ENCODE data around the gene PINLYP.

- TF ChIP-seq CTCF (IDR thresholded peaks at IDR 0.05; ENCODE audit: low read depth, low read length), result no peak
- TF ChIP-seq POLR2A (IDR thresholded peaks at IDR 0.05; ENCODE audit: extremely low read depth, insufficient read length), result no peak
- TF ChIP-seq, protein P1, sequence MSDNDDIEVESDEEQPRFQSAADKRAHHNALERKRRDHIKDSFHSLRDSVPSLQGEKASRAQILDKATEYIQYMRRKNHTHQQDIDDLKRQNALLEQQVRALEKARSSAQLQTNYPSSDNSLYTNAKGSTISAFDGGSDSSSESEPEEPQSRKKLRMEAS (IDR thresholded peaks at IDR 0.05; ENCODE audit: low read depth, low read length), result no peak
- TF ChIP-seq MYC (IDR thresholded peaks at IDR 0.05; ENCODE audit: low read depth, low read length), result no peak
Observed at GRCh38 chr19:43611788-43612187, 36.2 kb downstream of the PINLYP start, which contains the start of gene SRRM5.
